WTC11 (cell line): ENCODE measurements around the gene OR10C1. TPM values are rescaled to one million over a fixed set of nuclear protein-coding genes. Genes with fewer than 3 reads are reported as not detected.

ENCODE experiments used
- ATAC-seq: fragments of 200-7000 bp; cut with Tn5 transposase; 2 replicates; pipeline ENCODE4 v1.10.0; 2021; ENCODE audit warnings: mild to moderate bottlenecking, moderate library complexity
- CTCF ChIA-PET: fragments of 300-600 bp; sonication (Branson Sonifier 250); formaldehyde crosslinking; loops from one replicate; lab custom pipeline; 2021; ENCODE audit warnings: antibody characterized with exemption; lab: Charles Lee
- POLR2A ChIA-PET: fragments of 350-600 bp; sonication (Branson Sonifier 250); formaldehyde crosslinking; loops from one replicate; lab custom pipeline; 2021; ENCODE audit warnings: antibody characterized with exemption; lab: Charles Lee
- DNase-seq: peaks from one replicate; pipeline ENCODE4 v3.0.0; 2021; ENCODE audit warnings: low spot score
- H3K27ac Mint-ChIP-seq: 2 replicates; pipeline ENCODE4 v1.8.0; 2021; ENCODE audit warnings: mixed read lengths
- H3K27me3 Mint-ChIP-seq: 2 replicates; pipeline ENCODE4 v1.8.0; 2021; ENCODE audit warnings: low read depth, mild to moderate bottlenecking, moderate library complexity, mixed read lengths
- H3K36me3 Mint-ChIP-seq: 2 replicates; pipeline ENCODE4 v1.8.0; 2021; ENCODE audit warnings: mixed read lengths
- H3K4me1 Mint-ChIP-seq: 2 replicates; pipeline ENCODE4 v1.8.0; 2022; ENCODE audit warnings: mixed read lengths
- H3K4me3 Mint-ChIP-seq: 2 replicates; pipeline ENCODE4 v1.8.0; 2021; ENCODE audit warnings: mild to moderate bottlenecking, moderate library complexity, mixed read lengths
- H3K9me3 Mint-ChIP-seq: 2 replicates; pipeline ENCODE4 v1.8.0; 2021; ENCODE audit warnings: mixed read lengths
- ATF3 ChIP-seq: sonication (generic); formaldehyde crosslinking; conservative IDR thresholded peaks from 2 replicates; pipeline ENCODE4 v1.8.1; 2022; ENCODE audit warnings: mild to moderate bottlenecking, missing genetic modification reagents
- CBFB ChIP-seq: sonication (generic); formaldehyde crosslinking; IDR thresholded peaks from 2 replicates; pipeline ENCODE4 v1.8.1; 2022; ENCODE audit warnings: mild to moderate bottlenecking, low read depth, missing genetic modification reagents
- CREM ChIP-seq: sonication (generic); formaldehyde crosslinking; IDR thresholded peaks from 2 replicates; pipeline ENCODE4 v1.8.1; 2022; ENCODE audit warnings: mild to moderate bottlenecking, missing genetic modification reagents, moderate library complexity
- E2F5 ChIP-seq: sonication (generic); formaldehyde crosslinking; IDR thresholded peaks from 2 replicates; pipeline ENCODE4 v1.8.1; 2022; ENCODE audit warnings: mild to moderate bottlenecking, moderate library complexity, missing genetic modification reagents
- ELF4 ChIP-seq: sonication (generic); formaldehyde crosslinking; IDR thresholded peaks from 2 replicates; pipeline ENCODE4 v1.8.1; 2022; ENCODE audit warnings: low read depth, mild to moderate bottlenecking, moderate library complexity, missing genetic modification reagents
- ETV6 ChIP-seq: sonication (generic); formaldehyde crosslinking; IDR thresholded peaks from 2 replicates; pipeline ENCODE4 v1.8.1; 2022; ENCODE audit warnings: mild to moderate bottlenecking, missing genetic modification reagents
- GRHL2 ChIP-seq: fragments of 250-450 bp; sonication (Bioruptor Pico); IDR thresholded peaks from 2 replicates; pipeline ENCODE4 v1.8.0; 2022; ENCODE audit warnings: mild to moderate bottlenecking, moderate library complexity; ENCODE audit not compliant: insufficient replicate concordance, severe bottlenecking
- HMGA2 ChIP-seq: fragments of 250-450 bp; sonication (Bioruptor Pico); IDR thresholded peaks from 2 replicates; pipeline ENCODE4 v1.4.0; 2021; ENCODE audit warnings: mild to moderate bottlenecking, moderate library complexity
- IRF1 ChIP-seq: sonication (generic); formaldehyde crosslinking; IDR thresholded peaks from 2 replicates; pipeline ENCODE4 v1.8.0; 2023; ENCODE audit warnings: missing genetic modification reagents
- MYBL2 ChIP-seq: sonication (generic); formaldehyde crosslinking; IDR thresholded peaks from 2 replicates; pipeline ENCODE4 v1.8.1; 2023; ENCODE audit warnings: mild to moderate bottlenecking, moderate library complexity, missing genetic modification reagents
- NR1H2 ChIP-seq: sonication (generic); formaldehyde crosslinking; IDR thresholded peaks from 2 replicates; pipeline ENCODE4 v1.9.0; 2021; ENCODE audit warnings: mild to moderate bottlenecking, moderate library complexity, missing genetic modification reagents
- TCF7 ChIP-seq: sonication (generic); formaldehyde crosslinking; IDR thresholded peaks from 2 replicates; pipeline ENCODE4 v1.8.0; 2022; ENCODE audit warnings: mild to moderate bottlenecking, low read depth, missing genetic modification reagents, moderate library complexity
- TEAD4 ChIP-seq: sonication (generic); formaldehyde crosslinking; IDR thresholded peaks from 2 replicates; pipeline ENCODE4 v1.8.0; 2022; ENCODE audit warnings: mild to moderate bottlenecking, missing genetic modification reagents
- ZNF121 ChIP-seq: sonication (generic); formaldehyde crosslinking; IDR thresholded peaks from 2 replicates; pipeline ENCODE4 v1.8.0; 2023; ENCODE audit warnings: missing genetic modification reagents
- ZNF317 ChIP-seq: sonication (generic); formaldehyde crosslinking; IDR thresholded peaks from 2 replicates; pipeline ENCODE4 v1.8.1; 2023; ENCODE audit warnings: low read depth, mild to moderate bottlenecking, moderate library complexity, missing genetic modification reagents, borderline replicate concordance
- ZNF416 ChIP-seq: fragments of 250-450 bp; sonication (Bioruptor Pico); IDR thresholded peaks from 2 replicates; pipeline ENCODE4 v1.9.0; 2021; ENCODE audit warnings: mild to moderate bottlenecking, inconsistent platforms
- ZNF423 ChIP-seq: fragments of 250-450 bp; sonication (Bioruptor Pico); IDR thresholded peaks from 2 replicates; pipeline ENCODE4 v2.1.2; 2022; ENCODE audit warnings: mild to moderate bottlenecking, moderate library complexity
- ZNF512 ChIP-seq: sonication (generic); formaldehyde crosslinking; IDR thresholded peaks from 2 replicates; pipeline ENCODE4 v1.8.1; 2022; ENCODE audit warnings: missing genetic modification reagents, borderline replicate concordance
- total RNA-seq: library from RNA; stranded (reverse); gene quantifications from 3 replicates; pipeline ENCODE4 v1.2.3, GENCODE V29; 2021
- TF ChIP-seq, protein P1 (sequence below): sonication (generic); formaldehyde crosslinking; IDR thresholded peaks from 2 replicates; pipeline ENCODE4 v1.8.1; 2023; ENCODE audit warnings: mild to moderate bottlenecking, missing genetic modification reagents
- TF ChIP-seq, protein P2 (sequence below): sonication (generic); formaldehyde crosslinking; IDR thresholded peaks from 2 replicates; pipeline ENCODE4 v1.8.1; 2022; ENCODE audit warnings: mild to moderate bottlenecking, missing genetic modification reagents, moderate library complexity, borderline replicate concordance
- TF ChIP-seq, protein P3 (sequence below): sonication (generic); formaldehyde crosslinking; IDR thresholded peaks from 2 replicates; pipeline ENCODE4 v1.8.1; 2022; ENCODE audit warnings: low read depth, mild to moderate bottlenecking, moderate library complexity, missing genetic modification reagents, borderline replicate concordance
- TF ChIP-seq, protein P4 (sequence below): sonication (generic); formaldehyde crosslinking; IDR thresholded peaks from 2 replicates; pipeline ENCODE4 v1.8.1; 2022; ENCODE audit warnings: low read depth, missing genetic modification reagents, borderline replicate concordance
- TF ChIP-seq, protein P5 (sequence below): sonication (generic); formaldehyde crosslinking; conservative IDR thresholded peaks from 2 replicates; pipeline ENCODE4 v1.8.1; 2023; ENCODE audit warnings: mild to moderate bottlenecking, low read depth, missing genetic modification reagents, moderate library complexity

Gene OR10C1
- total RNA-seq, 1 experiment from 2014 or later, result not detected

- no peaks in the 10 kb centered on the region for H3K36me3 Mint-ChIP-seq
- peaks cover 11% of the 10 kb centered on the region for H3K9me3 Mint-ChIP-seq
- H3K4me3 Mint-ChIP-seq, result no peak within 1 kb of the TSS
- TF ChIP-seq ZNF423 (CRISPR knock-in tag) (no peak), ZNF416 (CRISPR knock-in tag) (no peak), MYBL2 (CRISPR knock-in tag) (no peak), TCF7 (no peak), ZNF121 (CRISPR knock-in tag) (no peak), ATF3 (CRISPR knock-in tag) (no peak), ZNF512 (no peak), CREM (no peak), ZNF317 (no peak), ETV6 (CRISPR knock-in tag) (no peak), GRHL2 (no peak), NR1H2 (CRISPR knock-in tag) (no peak), ELF4 (no peak), TEAD4 (CRISPR knock-in tag) (no peak)
- TF ChIP-seq, protein P1, sequence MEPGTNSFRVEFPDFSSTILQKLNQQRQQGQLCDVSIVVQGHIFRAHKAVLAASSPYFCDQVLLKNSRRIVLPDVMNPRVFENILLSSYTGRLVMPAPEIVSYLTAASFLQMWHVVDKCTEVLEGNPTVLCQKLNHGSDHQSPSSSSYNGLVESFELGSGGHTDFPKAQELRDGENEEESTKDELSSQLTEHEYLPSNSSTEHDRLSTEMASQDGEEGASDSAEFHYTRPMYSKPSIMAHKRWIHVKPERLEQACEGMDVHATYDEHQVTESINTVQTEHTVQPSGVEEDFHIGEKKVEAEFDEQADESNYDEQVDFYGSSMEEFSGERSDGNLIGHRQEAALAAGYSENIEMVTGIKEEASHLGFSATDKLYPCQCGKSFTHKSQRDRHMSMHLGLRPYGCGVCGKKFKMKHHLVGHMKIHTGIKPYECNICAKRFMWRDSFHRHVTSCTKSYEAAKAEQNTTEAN (CRISPR knock-in tag), result no peak
- TF ChIP-seq, protein P2, sequence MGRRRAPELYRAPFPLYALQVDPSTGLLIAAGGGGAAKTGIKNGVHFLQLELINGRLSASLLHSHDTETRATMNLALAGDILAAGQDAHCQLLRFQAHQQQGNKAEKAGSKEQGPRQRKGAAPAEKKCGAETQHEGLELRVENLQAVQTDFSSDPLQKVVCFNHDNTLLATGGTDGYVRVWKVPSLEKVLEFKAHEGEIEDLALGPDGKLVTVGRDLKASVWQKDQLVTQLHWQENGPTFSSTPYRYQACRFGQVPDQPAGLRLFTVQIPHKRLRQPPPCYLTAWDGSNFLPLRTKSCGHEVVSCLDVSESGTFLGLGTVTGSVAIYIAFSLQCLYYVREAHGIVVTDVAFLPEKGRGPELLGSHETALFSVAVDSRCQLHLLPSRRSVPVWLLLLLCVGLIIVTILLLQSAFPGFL (CRISPR knock-in tag), result no peak
- TF ChIP-seq, protein P3, sequence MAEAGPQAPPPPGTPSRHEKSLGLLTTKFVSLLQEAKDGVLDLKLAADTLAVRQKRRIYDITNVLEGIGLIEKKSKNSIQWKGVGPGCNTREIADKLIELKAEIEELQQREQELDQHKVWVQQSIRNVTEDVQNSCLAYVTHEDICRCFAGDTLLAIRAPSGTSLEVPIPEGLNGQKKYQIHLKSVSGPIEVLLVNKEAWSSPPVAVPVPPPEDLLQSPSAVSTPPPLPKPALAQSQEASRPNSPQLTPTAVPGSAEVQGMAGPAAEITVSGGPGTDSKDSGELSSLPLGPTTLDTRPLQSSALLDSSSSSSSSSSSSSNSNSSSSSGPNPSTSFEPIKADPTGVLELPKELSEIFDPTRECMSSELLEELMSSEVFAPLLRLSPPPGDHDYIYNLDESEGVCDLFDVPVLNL (CRISPR knock-in tag), result no peak
- H3K27me3 Mint-ChIP-seq, result no peaks in the 10 kb centered on the region
- no peak for DNase-seq
- ChIA-PET CTCF (no interaction called here), POLR2A (interaction anchor here (0.6 kb wide), 1 partner anchor 46 kb away, joined by 3 read pairs; no protein-coding TSS in a partner anchor)
- no peaks in the 10 kb centered on the region for H3K4me1 Mint-ChIP-seq
- no peak for ATAC-seq
- H3K27ac Mint-ChIP-seq, result no peak within 1 kb of the TSS
Measured at GRCh38 chr6:29487660-29488059, 48.6 kb downstream of the OR10C1 start, which contains the start of gene MAS1L. MAS1L (minus strand) TSS chr6:29487956; CDS start chr6:29487902, 54 bp downstream.

DNA sequence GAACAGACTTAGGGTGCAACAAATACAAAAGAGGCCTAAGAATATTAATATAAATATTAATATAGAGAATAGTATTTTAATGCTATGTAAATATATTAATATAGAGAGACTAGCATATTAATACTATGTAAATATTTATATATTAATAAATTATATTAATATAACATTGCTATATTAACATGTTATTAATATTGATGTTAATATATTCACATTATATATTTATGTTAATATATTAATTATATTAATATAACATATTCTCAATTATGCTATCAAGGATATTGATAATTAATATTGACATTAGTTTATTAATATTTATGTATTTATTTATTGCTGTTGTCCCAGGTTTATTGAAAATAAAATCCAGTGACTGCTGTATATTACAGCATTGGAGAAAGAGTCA lies 49.8 kb downstream of the OR10C1 start:
- ATAC-seq (no peak), DNase-seq (no peak)
- no peak overlapping the region for H3K27ac Mint-ChIP-seq
- no peaks in the 10 kb centered on the region for H3K36me3 Mint-ChIP-seq
- H3K27me3 Mint-ChIP-seq, result 0 out of 2 replicates have a peak, but pooled peaks cover 3% of the 10 kb centered on the region
- no peaks in the 10 kb centered on the region for H3K4me1 Mint-ChIP-seq
- TF ChIP-seq IRF1 (no peak), E2F5 (CRISPR knock-in tag) (no peak), CBFB (CRISPR knock-in tag) (no peak), HMGA2 (peak; percentile 95)
- TF ChIP-seq, protein P4, sequence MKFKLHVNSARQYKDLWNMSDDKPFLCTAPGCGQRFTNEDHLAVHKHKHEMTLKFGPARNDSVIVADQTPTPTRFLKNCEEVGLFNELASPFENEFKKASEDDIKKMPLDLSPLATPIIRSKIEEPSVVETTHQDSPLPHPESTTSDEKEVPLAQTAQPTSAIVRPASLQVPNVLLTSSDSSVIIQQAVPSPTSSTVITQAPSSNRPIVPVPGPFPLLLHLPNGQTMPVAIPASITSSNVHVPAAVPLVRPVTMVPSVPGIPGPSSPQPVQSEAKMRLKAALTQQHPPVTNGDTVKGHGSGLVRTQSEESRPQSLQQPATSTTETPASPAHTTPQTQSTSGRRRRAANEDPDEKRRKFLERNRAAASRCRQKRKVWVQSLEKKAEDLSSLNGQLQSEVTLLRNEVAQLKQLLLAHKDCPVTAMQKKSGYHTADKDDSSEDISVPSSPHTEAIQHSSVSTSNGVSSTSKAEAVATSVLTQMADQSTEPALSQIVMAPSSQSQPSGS (CRISPR knock-in tag), result no peak
- TF ChIP-seq, protein P5, sequence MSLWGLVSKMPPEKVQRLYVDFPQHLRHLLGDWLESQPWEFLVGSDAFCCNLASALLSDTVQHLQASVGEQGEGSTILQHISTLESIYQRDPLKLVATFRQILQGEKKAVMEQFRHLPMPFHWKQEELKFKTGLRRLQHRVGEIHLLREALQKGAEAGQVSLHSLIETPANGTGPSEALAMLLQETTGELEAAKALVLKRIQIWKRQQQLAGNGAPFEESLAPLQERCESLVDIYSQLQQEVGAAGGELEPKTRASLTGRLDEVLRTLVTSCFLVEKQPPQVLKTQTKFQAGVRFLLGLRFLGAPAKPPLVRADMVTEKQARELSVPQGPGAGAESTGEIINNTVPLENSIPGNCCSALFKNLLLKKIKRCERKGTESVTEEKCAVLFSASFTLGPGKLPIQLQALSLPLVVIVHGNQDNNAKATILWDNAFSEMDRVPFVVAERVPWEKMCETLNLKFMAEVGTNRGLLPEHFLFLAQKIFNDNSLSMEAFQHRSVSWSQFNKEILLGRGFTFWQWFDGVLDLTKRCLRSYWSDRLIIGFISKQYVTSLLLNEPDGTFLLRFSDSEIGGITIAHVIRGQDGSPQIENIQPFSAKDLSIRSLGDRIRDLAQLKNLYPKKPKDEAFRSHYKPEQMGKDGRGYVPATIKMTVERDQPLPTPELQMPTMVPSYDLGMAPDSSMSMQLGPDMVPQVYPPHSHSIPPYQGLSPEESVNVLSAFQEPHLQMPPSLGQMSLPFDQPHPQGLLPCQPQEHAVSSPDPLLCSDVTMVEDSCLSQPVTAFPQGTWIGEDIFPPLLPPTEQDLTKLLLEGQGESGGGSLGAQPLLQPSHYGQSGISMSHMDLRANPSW (CRISPR knock-in tag), result no peak
- ChIA-PET POLR2A (no interaction called here), CTCF (interaction anchor here (0.6 kb wide), 1 partner anchor 14 kb away, joined by 3 read pairs; no protein-coding TSS in a partner anchor)
- peaks cover 10% of the 10 kb centered on the region; the same call in 1 of the 2 replicates for H3K9me3 Mint-ChIP-seq
- no peak overlapping the region for H3K4me3 Mint-ChIP-seq
